GM23248 (cell line): Measurements from ENCODE around the gene SSX2IP. TPM values are rescaled to one million over a fixed set of nuclear protein-coding genes. Genes with fewer than 3 reads are reported as not detected.
A peak's percentile ranks its signal among the peaks of the same experiment; 100 is the strongest.

Experiments used
- DNase-seq: peaks from one replicate; pipeline ENCODE4 v3.0.0-alpha.2; 2015
- H2AFZ ChIP-seq: fragments of 200-600 bp; sonication (generic); 2 replicates; pipeline ENCODE4 v1.6.1; 2016; ENCODE audit warnings: antibody characterized with exemption
- H3F3A ChIP-seq: fragments of 200-600 bp; sonication (generic); 2 replicates; pipeline ENCODE4 v1.6.1; 2016; ENCODE audit warnings: mild to moderate bottlenecking, antibody characterized with exemption, mixed run types; ENCODE audit not compliant: insufficient read depth
- H3K27ac ChIP-seq: fragments of 200-600 bp; sonication (generic); 2 replicates; pipeline ENCODE4 v1.5.1; 2016; ENCODE audit warnings: mild to moderate bottlenecking
- H3K27me3 ChIP-seq: fragments of 200-600 bp; sonication (generic); replicated peaks from 2 replicates; pipeline ENCODE4 v1.6.1; 2016; ENCODE audit warnings: mild to moderate bottlenecking; ENCODE audit not compliant: insufficient read depth
- H3K36me3 ChIP-seq: fragments of 200-600 bp; sonication (generic); 2 replicates; pipeline ENCODE4 v1.6.1; 2016; ENCODE audit warnings: low read depth, mild to moderate bottlenecking
- H3K4me1 ChIP-seq: fragments of 200-600 bp; sonication (generic); 2 replicates; pipeline ENCODE4 v1.6.1; 2016; ENCODE audit warnings: mild to moderate bottlenecking; ENCODE audit not compliant: insufficient read depth
- H3K4me2 ChIP-seq: fragments of 200-600 bp; sonication (generic); one replicate; pipeline ENCODE4 v1.6.1; 2016; ENCODE audit warnings: mild to moderate bottlenecking; ENCODE audit not compliant: unreplicated experiment
- H3K4me3 ChIP-seq: fragments of 200-600 bp; sonication (generic); 2 replicates; pipeline ENCODE4 v1.5.1; 2016; ENCODE audit warnings: mild to moderate bottlenecking
- H3K79me2 ChIP-seq: fragments of 200-600 bp; sonication (generic); 2 replicates; pipeline ENCODE4 v1.6.1; 2016; ENCODE audit warnings: mild to moderate bottlenecking; ENCODE audit not compliant: insufficient read depth
- H3K9ac ChIP-seq: fragments of 200-600 bp; sonication (generic); 2 replicates; pipeline ENCODE4 v1.6.1; 2016; ENCODE audit warnings: mild to moderate bottlenecking
- H3K9me2 ChIP-seq: fragments of 200-600 bp; sonication (generic); 2 replicates; pipeline ENCODE4 v1.6.1; 2016; ENCODE audit warnings: mixed run types, mild to moderate bottlenecking, moderate library complexity; ENCODE audit not compliant: insufficient read depth
- H3K9me3 ChIP-seq: fragments of 200-600 bp; sonication (generic); one replicate; pipeline ENCODE4 v1.6.1; 2017; ENCODE audit warnings: low read depth
- H4K20me1 ChIP-seq: fragments of 200-600 bp; sonication (generic); 2 replicates; pipeline ENCODE4 v1.6.0; 2016; ENCODE audit not compliant: insufficient read depth
- EZH2 ChIP-seq: fragments of 200-600 bp; sonication (generic); IDR thresholded peaks from 2 replicates; pipeline ENCODE4 v1.6.1; 2018; ENCODE audit warnings: antibody characterized with exemption, mild to moderate bottlenecking; ENCODE audit not compliant: insufficient read depth, poor library complexity, severe bottlenecking
- EZH2phosphoT487 ChIP-seq: fragments of 200-600 bp; sonication (generic); IDR thresholded peaks from 2 replicates; pipeline ENCODE4 v1.6.1; 2018; ENCODE audit warnings: antibody characterized with exemption, moderate library complexity, mild to moderate bottlenecking, low read depth; ENCODE audit not compliant: insufficient read depth
- WGBS, 2 experiments: methylation state at CpG; one replicate each; pipeline ENCODE4 v1.1.6; 2015 to 2017; ENCODE audit warnings: low lambda C conversion rate in 2 of 2, low coverage in 1 of 2; ENCODE audit errors: missing lambda C conversion rate in 2 of 2; 5-methylcytosine and 5-hydroxymethylcytosine counted together
- in situ Hi-C: fragments of 300-500 bp; cut with MboI; formaldehyde crosslinking; loops from 2 replicates; pipeline ENCODE4 v1.15.0; 2020
- polyA plus RNA-seq: library from polyadenylated mRNA; unstranded; fragments of >200 nt; fragmentation: Nextera tagmentation; extraction: Ambion mirVana; gene quantifications from 2 replicates; pipeline ENCODE4 v1.2.1, GENCODE V29; 2016
- total RNA-seq: library from RNA; depleted of rRNA; stranded (reverse); fragments of >200 nt; shearing (Covaris generic); gene quantifications from 2 replicates; pipeline ENCODE4 v1.2.3, GENCODE V29; 2014

The SSX2IP gene
- total and polyA plus RNA-seq, 2 experiments from 2014 or later = 11.3 to 15.3 TPM

DNA sequence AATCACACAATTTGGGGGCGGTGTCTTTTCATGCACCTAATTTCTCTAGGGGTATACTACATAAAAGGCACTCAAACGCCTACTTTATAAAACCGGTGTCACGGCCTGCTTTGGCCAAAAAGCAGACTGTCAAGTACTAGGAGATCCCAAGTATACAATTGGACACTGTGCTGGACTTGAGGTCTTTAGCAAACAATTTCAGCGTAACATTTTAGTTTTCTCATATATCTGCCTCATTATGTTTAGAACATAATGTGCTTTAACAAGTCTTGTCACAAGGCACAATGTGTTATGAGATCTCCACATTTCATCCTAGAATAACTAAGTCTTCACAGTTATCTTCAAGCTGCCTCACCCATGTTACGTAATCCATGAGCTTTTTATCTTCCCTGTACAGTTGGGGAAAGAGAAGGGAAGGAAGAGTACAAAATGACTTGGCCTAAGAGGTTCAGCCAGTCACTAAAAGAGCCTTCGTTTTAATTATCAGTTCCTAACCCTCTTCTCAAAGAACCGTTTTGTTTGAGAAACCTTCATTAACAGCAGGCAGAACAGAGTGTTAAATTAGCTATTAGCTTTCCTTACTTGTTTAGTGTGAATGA, 1.7 kb downstream of the SSX2IP start:
- Histone ChIP-seq H3K9me3 (no peaks in the 10 kb centered on the region), H3K27ac (peak overlapping the region; percentile 10; the same call in 1 of the 2 replicates), H3F3A (peaks cover 25% of the 10 kb centered on the region), H3K4me1 (peaks cover 26% of the 10 kb centered on the region), H3K4me3 (peak overlapping the region; percentile 84), H2AFZ (no peak overlapping the region), H3K9ac (no peak overlapping the region), H3K79me2 (peaks cover 49% of the 10 kb centered on the region), H3K27me3 (no peaks in the 10 kb centered on the region), H3K9me2 (no peaks in the 10 kb centered on the region), H4K20me1 (no peaks in the 10 kb centered on the region), H3K4me2 (peak overlapping the region; percentile 95), H3K36me3 (no peaks in the 10 kb centered on the region)
- TF ChIP-seq EZH2 (no peak), EZH2phosphoT487 (no peak)
- WGBS, 2 experiments = 85% methylated on average over 8 of the region's 8 CpGs
- in situ Hi-C loops = no loop called here
- peak; percentile 44 for DNase-seq

- no peaks in the 10 kb centered on the region for H3K9me3 ChIP-seq
- peaks cover 26% of the 10 kb centered on the region for H3K4me1 ChIP-seq
- in situ Hi-C loops = no loop called here
- no peaks in the 10 kb centered on the region for H3K27me3 ChIP-seq
- H3F3A ChIP-seq = peaks cover 25% of the 10 kb centered on the region
- peak; percentile 65 for DNase-seq
- H2AFZ ChIP-seq = no peak overlapping the region
- TF ChIP-seq EZH2phosphoT487 (0 out of 2 replicates have a peak, but pooled peaks have one; percentile 38), EZH2 (no peak)
- WGBS, 2 experiments = 41% methylated on average over 5 of the region's 5 CpGs
- H3K4me3 ChIP-seq = 0 out of 2 replicates have a peak overlapping the region, but pooled peaks have one; percentile 84
- H3K79me2 ChIP-seq = peaks cover 56% of the 10 kb centered on the region
- H3K9ac ChIP-seq = no peak overlapping the region
- no peaks in the 10 kb centered on the region for H3K36me3 ChIP-seq
- H3K4me2 ChIP-seq = peak overlapping the region; percentile 95
- H4K20me1 ChIP-seq = no peaks in the 10 kb centered on the region
- no peaks in the 10 kb centered on the region for H3K9me2 ChIP-seq
- H3K27ac ChIP-seq = peak overlapping the region; percentile 10; the same call in 1 of the 2 replicates
Observed at GRCh38 chr1:84687714-84688462, 2.4 kb downstream of the SSX2IP start.

DNA sequence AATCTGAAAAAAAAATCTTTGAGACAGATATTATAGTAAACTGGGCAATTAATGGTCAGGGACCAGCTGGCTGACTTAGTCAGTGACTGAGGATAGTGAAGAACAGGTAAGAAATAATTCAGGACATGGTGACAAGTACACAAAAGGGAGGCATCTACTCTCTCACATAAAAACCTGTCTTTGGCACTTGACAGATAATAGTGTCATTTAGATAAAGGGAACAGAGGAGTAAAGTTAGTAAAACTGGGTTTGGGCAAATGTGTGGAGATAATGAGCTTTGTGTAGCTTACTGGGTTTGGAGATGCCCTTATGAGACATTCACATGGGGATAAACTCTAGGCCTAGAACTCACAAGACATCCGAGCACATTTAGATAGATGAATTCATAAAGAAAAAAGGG, 4.0 kb downstream of the SSX2IP start:
- H3F3A ChIP-seq = peaks cover 25% of the 10 kb centered on the region
- H3K79me2 ChIP-seq = peaks cover 72% of the 10 kb centered on the region
- H3K36me3 ChIP-seq = no peaks in the 10 kb centered on the region
- no peaks in the 10 kb centered on the region for H3K9me3 ChIP-seq
- no peak overlapping the region for H2AFZ ChIP-seq
- H4K20me1 ChIP-seq = no peaks in the 10 kb centered on the region
- in situ Hi-C loops = no loop called here
- no peaks in the 10 kb centered on the region for H3K27me3 ChIP-seq
- WGBS, 2 experiments = 100% methylated on average over 1 of the region's 1 CpG
- peaks cover 26% of the 10 kb centered on the region for H3K4me1 ChIP-seq
- H3K27ac ChIP-seq = no peak overlapping the region
- H3K4me3 ChIP-seq = no peak overlapping the region
- H3K9me2 ChIP-seq = no peaks in the 10 kb centered on the region
- H3K4me2 ChIP-seq = no peak overlapping the region
- TF ChIP-seq EZH2 (no peak), EZH2phosphoT487 (no peak)
- DNase-seq = no peak
- no peak overlapping the region for H3K9ac ChIP-seq

- H3K79me2 ChIP-seq = peaks cover 90% of the 10 kb centered on the region
- H3K9me3 ChIP-seq = no peaks in the 10 kb centered on the region
- H3K27me3 ChIP-seq = no peaks in the 10 kb centered on the region
- 97 to 98% methylated on average over 2 of the region's 2 CpGs for WGBS, 2 experiments
- H3K4me2 ChIP-seq = no peak overlapping the region
- H2AFZ ChIP-seq = no peak overlapping the region
- peaks cover 13% of the 10 kb centered on the region for H3K4me1 ChIP-seq
- no peak for DNase-seq
- H4K20me1 ChIP-seq = no peaks in the 10 kb centered on the region
- no peak overlapping the region for H3K9ac ChIP-seq
- peaks cover 14% of the 10 kb centered on the region for H3F3A ChIP-seq
- H3K9me2 ChIP-seq = no peaks in the 10 kb centered on the region
- H3K27ac ChIP-seq = no peak overlapping the region
- H3K4me3 ChIP-seq = no peak overlapping the region
- H3K36me3 ChIP-seq = no peaks in the 10 kb centered on the region
- TF ChIP-seq EZH2phosphoT487 (no peak), EZH2 (no peak)
- in situ Hi-C loops = no loop called here
Observed at GRCh38 chr1:84683508-84683907, 6.8 kb downstream of the SSX2IP start.
